Measurements from ENCODE around the gene TBC1D22A. TPM values are rescaled to one million over a fixed set of nuclear protein-coding genes. Genes with fewer than 3 reads are reported as not detected.

Gene TBC1D22A
- total RNA-seq, 1 experiment from 2014 or later, result 20.9 TPM

DNA sequence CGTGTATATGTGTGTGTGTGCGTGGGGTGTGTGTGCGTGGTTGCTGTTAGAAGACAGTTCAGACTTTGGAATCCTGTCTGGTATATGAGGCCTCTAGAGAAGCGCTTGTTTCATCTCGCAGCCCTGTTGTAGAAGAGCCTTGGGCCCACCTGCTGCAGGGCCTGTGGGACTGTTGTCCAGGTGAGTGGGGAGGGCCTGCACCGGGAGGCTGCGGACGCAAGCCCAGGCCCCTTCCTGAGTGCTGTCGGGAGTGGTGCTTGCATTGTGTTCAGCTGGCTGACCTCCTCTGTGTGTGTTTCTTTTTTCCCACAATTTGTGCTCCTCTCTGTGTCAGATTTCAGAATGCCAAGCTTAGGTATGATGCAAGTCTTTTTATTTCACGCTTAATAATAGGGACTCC lies 128.4 kb downstream of the TBC1D22A start:
- RAD21 ChIA-PET (ENCODE audit: low non-redundant PET in 1 of 2, low total read pairs in 2 of 2, uncharacterized antibody in 2 of 2, unreplicated experiment in 2 of 2), result no interaction called here
- TF ChIP-seq TCF7L2 (IDR thresholded peaks at IDR 0.05; ENCODE audit: borderline replicate concordance, extremely low read depth, insufficient read depth, insufficient read length), result no peak
- TF ChIP-seq SRF (IDR thresholded peaks at IDR 0.05; ENCODE audit: low read depth), result no peak
- TF ChIP-seq CTCF (IDR thresholded peaks at IDR 0.05 in 2 of 3, conservative IDR thresholded peaks at IDR 0.05 in 1 of 3; ENCODE audit: borderline replicate concordance in 1 of 3, insufficient read depth in 1 of 3, low read depth in 2 of 3, low read length in 2 of 3), result no peak
- TF ChIP-seq, protein P1, sequence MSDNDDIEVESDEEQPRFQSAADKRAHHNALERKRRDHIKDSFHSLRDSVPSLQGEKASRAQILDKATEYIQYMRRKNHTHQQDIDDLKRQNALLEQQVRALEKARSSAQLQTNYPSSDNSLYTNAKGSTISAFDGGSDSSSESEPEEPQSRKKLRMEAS (IDR thresholded peaks at IDR 0.05), result no peak
- TF ChIP-seq FOSL1 (IDR thresholded peaks at IDR 0.05; ENCODE audit: low read depth), result no peak
- no peak for TF ChIP-seq SP1 (IDR thresholded peaks at IDR 0.05; ENCODE audit: low read depth)
- TF ChIP-seq EGR1 (IDR thresholded peaks at IDR 0.05; ENCODE audit: low read depth), result no peak
- no peak for TF ChIP-seq POLR2A (IDR thresholded peaks at IDR 0.05; ENCODE audit: borderline replicate concordance, extremely low read depth, insufficient read depth, insufficient read length)
- TF ChIP-seq EZH2 (IDR thresholded peaks at IDR 0.05), result no peak
- no peak for TF ChIP-seq CBX3 (IDR thresholded peaks at IDR 0.05; ENCODE audit: low read depth)
- no peak for TF ChIP-seq ZBTB33 (IDR thresholded peaks at IDR 0.05; ENCODE audit: extremely low read depth, insufficient replicate concordance, low read length)
- no peak for TF ChIP-seq ELF1 (IDR thresholded peaks at IDR 0.05; ENCODE audit: borderline replicate concordance, low read depth)
- TF ChIP-seq SIN3A (IDR thresholded peaks at IDR 0.05; ENCODE audit: low read depth), result no peak
- no peak for TF ChIP-seq ATF3 (IDR thresholded peaks at IDR 0.05)
- no peak for TF ChIP-seq JUND (IDR thresholded peaks at IDR 0.05)
- TF ChIP-seq RAD21 (IDR thresholded peaks at IDR 0.05; ENCODE audit: low read depth), result no peak
- TF ChIP-seq ZFX (IDR thresholded peaks at IDR 0.05), result no peak

More for the DNA sequence above, 128.4 kb downstream of the TBC1D22A start:
- no peak for DNase-seq (ENCODE audit: low read depth, low spot score)
- H2AFZ ChIP-seq (ENCODE audit: low read depth, low read length, poor library complexity, severe bottlenecking), result no peak overlapping the region
- no peaks in the 10 kb centered on the region for H3K9me3 ChIP-seq (ENCODE audit: control insufficient read depth in 1 of 2, insufficient read depth in 1 of 2, low read depth in 1 of 2, low read length in 2 of 2)
- ChIA-PET POLR2A (no interaction called here), CTCF (no interaction called here)
- intact Hi-C loops (cut with micrococcal nuclease), result no loop called here
- no peak overlapping the region for H3K4me3 ChIP-seq (replicated peaks in 1 of 2; ENCODE audit: low read depth in 1 of 2, low read length in 2 of 2)
- no peak overlapping the region for H3K9ac ChIP-seq (ENCODE audit: low read length)
- no peaks in the 10 kb centered on the region for H3K4me1 ChIP-seq (ENCODE audit: control insufficient read depth in 1 of 2, insufficient read depth in 2 of 2, low read length in 2 of 2)
- peaks cover 0 to 3% of the 10 kb centered on the region in 2 experiments; a peak in 1 of 4 replicates for H3K36me3 ChIP-seq (ENCODE audit: control insufficient read depth in 1 of 2, insufficient read depth in 2 of 2, low read length in 2 of 2)
- H3K79me2 ChIP-seq (ENCODE audit: insufficient read depth, low read length), result no peaks in the 10 kb centered on the region
- no peaks in the 10 kb centered on the region for H4K20me1 ChIP-seq (ENCODE audit: insufficient read depth)
- H3K27me3 ChIP-seq (ENCODE audit: insufficient read depth, low read length), result no peaks in the 10 kb centered on the region
- no peak overlapping the region for H3K4me2 ChIP-seq (ENCODE audit: low read length)
- BruUV-seq (replicated peaks), result no TSS peak
- ATAC-seq, result no peak
- H3K27ac ChIP-seq (ENCODE audit: low read depth, low read length), result no peak overlapping the region
- no peaks in the 10 kb centered on the region for H3K9me2 ChIP-seq (ENCODE audit: insufficient read depth)
